A549 (cell line): Measurements from ENCODE around the gene ATXN10.

ENCODE experiments used
- CHD4 ChIP-seq: fragments of 200-600 bp; sonication (generic); IDR thresholded peaks from 2 replicates; pipeline ENCODE4 v1.6.1; 2016; ENCODE audit warnings: antibody characterized with exemption, mild to moderate bottlenecking, borderline replicate concordance
- CTCF ChIP-seq: fragments of >200 bp; sonication (Bioruptor Twin); formaldehyde crosslinking; IDR thresholded peaks from 3 replicates; pipeline ENCODE4 v1.5.1; 2016
- E2F6 ChIP-seq: IDR thresholded peaks from 2 replicates; pipeline ENCODE4 v1.6.1; 2012; ENCODE audit warnings: low read depth, borderline replicate concordance
- ELK1 ChIP-seq: fragments of 150-350 bp; IDR thresholded peaks from 2 replicates; pipeline ENCODE4 v1.6.1; 2014; ENCODE audit warnings: low read depth, mild to moderate bottlenecking, low read length
- HES2 ChIP-seq: fragments of >200 bp; sonication (Bioruptor Twin); formaldehyde crosslinking; IDR thresholded peaks from 2 replicates; pipeline ENCODE4 v1.6.1; 2016
- HOXA7 ChIP-seq: fragments of 250-450 bp; sonication (Bioruptor Pico); IDR thresholded peaks from 2 replicates; pipeline ENCODE4 v1.5.0; 2020; ENCODE audit warnings: mild to moderate bottlenecking, moderate library complexity
- JUN ChIP-seq, 2 experiments: fragments of >200 bp; sonication (Bioruptor Twin); formaldehyde crosslinking; IDR thresholded peaks; 2 replicates in 1 of 2; 3 replicates in 1 of 2; pipeline ENCODE4 v1.6.1; 2016 to 2017
- MAFK ChIP-seq: fragments of 450-650 bp; IDR thresholded peaks from 2 replicates; pipeline ENCODE4 v1.6.1; 2014; ENCODE audit not compliant: partially characterized antibody
- MAX ChIP-seq: IDR thresholded peaks from 2 replicates; pipeline ENCODE4 v1.6.1; 2012
- POLR2A ChIP-seq: IDR thresholded peaks from 2 replicates; pipeline ENCODE4 v1.6.1; 2012; ENCODE audit warnings: mild to moderate bottlenecking, low read length
- RFX5 ChIP-seq: fragments of 450-650 bp; IDR thresholded peaks from 2 replicates; pipeline ENCODE4 v1.7.1; 2014; ENCODE audit warnings: antibody characterized with exemption, mild to moderate bottlenecking, moderate library complexity
- TP53 ChIP-seq: fragments of 250-450 bp; sonication (Bioruptor Pico); IDR thresholded peaks from 2 replicates; pipeline ENCODE4 v1.5.0; 2021; ENCODE audit warnings: mild to moderate bottlenecking, moderate library complexity

GRCh38 chr22:45836418-45837169 is 165.0 kb downstream of the ATXN10 start:
- TF ChIP-seq CTCF (no peak), MAX (no peak), POLR2A (no peak), RFX5 (no peak), JUN (IDR thresholded peaks at IDR 0.05) (no peak), ELK1 (no peak), HES2 (no peak), TP53 (CRISPR knock-in tag) (no peak), HOXA7 (CRISPR knock-in tag) (no peak), CHD4 (no peak), MAFK (no peak), E2F6 (no peak)
